ENCODE results near the gene CBLN3.

GRCh38 chr14:24440606-24441399, 11.3 kb upstream of the CBLN3 start:
- no peak; the same call in 1 of the 2 replicates for TF ChIP-seq POLR2A (IDR thresholded peaks at IDR 0.05; ENCODE audit: low read depth, low read length)
- no peak for TF ChIP-seq POLR2AphosphoS5 (IDR thresholded peaks at IDR 0.05; ENCODE audit: low read depth, low read length)
- no peak for TF ChIP-seq TAF1 (IDR thresholded peaks at IDR 0.05; ENCODE audit: borderline replicate concordance, low read depth, low read length)
